GM18502 (cell line): ENCODE measurements around the gene PPP2R2B.

Experiments used
- ATAC-seq: cut with Tn5 transposase; IDR thresholded peaks from one replicate; pipeline ENCODE4 v1.9.1; 2021; ENCODE audit warnings: mild to moderate bottlenecking; ENCODE audit not compliant: unreplicated experiment, poor library complexity

Gene PPP2R2B

DNA sequence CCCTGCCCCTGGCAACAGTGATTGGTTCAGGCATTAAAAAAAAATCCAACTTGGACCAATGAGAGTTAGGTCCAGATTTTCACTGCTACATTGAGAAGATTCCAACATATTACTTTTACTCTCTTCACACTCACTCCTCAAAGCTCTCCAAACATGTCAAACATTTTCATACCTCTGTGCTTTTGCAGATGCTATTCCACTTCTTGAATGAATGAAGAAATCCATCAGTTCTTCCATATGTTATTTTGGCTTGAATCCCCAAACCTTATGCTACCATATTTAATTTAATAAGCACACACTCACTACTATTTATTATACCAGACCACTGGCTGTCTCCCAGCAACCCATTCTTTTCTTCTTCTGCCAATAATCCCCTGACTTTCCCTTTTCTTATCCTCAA is 87.1 kb downstream of the PPP2R2B start:
- ATAC-seq, result no peak

DNA sequence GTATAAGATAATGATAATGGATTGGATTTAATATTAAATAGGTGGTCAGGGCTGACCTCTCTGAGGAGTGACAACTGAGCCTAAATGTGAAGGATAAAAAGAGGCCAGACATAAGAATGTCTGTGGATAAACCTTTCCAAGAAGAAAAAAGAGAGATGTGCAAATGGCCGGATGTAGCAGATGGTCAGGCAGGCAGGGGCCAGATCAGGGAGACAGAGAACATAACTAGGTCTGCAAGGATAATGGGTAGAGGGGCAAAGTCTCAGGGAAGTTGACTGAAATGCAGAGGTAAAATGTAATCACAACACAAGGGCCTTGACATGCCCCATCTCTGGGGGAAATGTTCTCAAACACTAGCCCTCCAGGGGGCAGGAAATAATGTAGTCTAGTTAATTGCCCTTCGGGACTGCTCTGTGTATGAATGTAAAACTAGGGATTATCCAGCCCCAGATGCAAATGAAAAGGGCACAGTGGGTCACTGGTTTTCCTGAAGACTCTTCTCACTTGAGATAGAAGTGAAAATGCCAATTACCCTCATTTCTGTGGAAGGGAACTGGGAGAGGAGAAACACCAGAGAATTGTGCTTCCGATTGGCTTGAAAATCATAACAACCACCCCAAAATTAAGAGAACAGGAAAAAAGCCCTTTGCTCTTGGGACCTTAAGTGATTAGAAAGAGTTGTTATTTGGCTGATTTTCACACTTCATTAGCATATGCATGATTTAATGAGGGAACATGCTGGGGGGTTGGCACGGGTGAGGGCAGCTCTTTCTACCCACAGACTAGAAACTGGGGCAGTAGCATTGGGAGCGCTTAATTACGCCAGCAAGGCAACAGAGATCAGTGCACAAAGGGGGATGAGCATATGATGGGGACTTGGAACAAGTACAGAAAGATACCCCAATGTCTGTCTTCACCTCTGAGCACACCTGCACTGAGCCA is 88.6 kb downstream of the PPP2R2B start:
- ATAC-seq, result no peak

DNA sequence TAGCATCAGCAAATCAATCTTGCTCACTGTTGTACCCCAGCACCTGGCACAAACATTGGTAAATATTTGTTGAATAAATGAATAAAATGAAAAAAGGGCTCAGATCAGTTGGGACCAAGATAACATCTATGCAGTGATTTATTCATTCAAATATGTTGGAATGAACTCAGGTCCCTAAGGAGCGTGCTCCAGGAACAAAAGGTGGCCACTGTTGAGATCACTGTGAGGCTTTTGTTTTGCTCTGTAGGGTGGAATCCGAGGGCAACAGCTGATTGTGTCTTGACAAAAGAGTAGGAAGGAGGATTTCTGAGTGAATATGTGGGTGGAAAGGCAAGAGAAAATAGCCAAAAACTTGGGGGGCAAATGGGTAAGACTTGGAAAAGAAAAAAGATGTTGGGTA is 89.7 kb downstream of the PPP2R2B start:
- ATAC-seq, result no peak

DNA sequence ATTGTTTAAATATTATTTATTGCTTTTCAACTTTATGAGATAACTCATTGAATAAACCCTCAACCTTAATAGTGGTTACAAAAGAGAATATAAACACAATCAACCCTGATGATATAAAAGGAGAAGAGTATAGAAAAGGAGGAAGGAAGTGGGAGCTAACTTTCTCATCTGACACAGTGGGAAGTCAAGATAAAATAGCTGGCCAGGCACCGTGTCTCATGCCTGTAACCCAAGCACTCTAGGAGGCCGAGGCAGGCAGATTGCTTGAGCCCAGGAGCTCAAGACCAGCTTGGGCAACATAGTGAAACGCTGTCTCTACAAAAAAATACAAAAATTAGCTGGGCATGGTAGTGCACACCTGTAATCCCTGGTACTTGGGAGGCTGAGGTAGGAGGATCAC is 93.5 kb downstream of the PPP2R2B start:
- no peak for ATAC-seq

DNA sequence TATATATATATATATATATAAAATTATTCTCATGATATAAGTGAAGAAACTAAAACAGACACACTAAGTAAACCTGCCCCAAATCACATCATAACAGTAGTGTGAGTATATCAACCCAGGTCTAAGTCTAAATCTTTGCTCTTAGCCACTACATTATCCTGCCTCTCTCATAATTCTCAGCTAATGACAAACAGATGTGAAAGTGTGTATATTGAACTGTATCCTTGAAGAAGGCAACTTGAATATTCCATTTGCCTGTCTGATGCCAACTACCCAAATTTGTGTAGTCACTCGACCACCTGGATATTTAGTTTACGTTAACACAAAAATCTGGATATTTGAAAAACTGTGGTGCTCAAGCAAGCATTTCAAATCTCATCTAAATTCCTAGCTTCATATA is 97.4 kb downstream of the PPP2R2B start:
- ATAC-seq, result no peak

DNA sequence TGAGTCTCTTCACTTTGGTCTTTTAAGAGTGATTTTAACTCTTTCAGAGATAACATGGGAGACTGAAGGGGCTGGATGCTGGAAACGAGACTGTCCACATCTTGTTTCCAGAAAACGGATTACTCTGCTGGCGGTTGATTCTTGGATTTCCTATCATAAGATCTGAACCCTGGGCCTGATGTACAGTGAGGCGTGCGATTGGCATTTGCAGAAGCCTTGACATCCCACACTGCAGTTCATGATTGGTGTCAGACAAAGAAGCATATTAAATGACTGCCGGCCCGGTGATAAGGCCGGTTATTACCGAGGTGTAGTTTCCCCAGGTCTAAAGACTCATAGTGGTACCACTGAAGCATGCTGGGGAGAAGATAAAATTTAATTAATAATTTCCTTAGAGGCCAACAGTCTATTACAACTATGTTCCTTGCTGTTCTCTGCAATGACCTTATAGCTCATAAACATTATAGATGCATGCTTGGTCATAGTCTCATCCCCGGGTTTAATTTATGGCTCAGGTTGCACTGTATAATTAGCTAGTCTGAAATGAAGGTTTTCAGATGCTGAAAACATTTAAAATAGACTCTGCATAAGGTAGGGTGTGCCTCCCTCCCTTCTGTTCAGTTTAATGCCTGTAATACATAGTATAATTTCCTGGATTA is 99.2 kb downstream of the PPP2R2B start:
- no peak for ATAC-seq

DNA sequence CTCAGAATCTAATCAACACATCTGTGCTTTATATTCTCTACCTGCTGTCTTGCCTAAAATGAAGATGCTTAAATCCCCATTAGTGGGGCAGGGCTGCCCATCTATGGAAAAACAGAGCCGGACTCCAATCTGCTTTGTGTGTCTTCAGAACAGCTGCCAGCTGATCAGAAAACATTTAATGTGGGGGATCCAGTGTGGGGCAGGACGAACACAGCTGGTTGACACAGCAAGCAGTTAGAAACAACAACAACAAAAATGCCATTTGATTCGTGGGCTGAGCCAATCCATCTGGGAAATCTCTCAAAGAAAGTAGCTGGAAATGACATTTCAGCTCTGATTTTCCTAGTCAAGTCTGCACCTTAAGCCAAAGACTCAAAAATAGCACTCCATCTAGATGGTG is 99.8 kb downstream of the PPP2R2B start:
- ATAC-seq, result no peak

DNA sequence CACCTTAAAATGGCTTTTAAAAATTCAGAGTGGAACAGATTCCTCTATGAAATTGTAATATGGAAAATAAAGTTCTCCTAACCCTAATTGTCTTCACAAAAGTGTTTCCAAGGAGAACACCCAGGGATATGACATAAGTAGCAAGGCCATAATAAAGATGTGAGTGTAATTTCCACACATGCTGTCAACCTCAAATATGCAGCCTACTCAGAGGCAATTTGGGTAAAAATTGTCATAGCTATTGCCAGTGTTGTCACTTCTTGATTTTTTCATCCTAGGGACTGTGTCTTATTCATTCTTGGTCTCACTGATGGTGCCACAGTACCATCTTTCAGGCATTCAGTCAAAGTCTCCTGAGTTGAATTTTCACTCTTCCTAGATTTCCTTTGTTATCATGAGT is 100.3 kb downstream of the PPP2R2B start:
- ATAC-seq, result no peak

DNA sequence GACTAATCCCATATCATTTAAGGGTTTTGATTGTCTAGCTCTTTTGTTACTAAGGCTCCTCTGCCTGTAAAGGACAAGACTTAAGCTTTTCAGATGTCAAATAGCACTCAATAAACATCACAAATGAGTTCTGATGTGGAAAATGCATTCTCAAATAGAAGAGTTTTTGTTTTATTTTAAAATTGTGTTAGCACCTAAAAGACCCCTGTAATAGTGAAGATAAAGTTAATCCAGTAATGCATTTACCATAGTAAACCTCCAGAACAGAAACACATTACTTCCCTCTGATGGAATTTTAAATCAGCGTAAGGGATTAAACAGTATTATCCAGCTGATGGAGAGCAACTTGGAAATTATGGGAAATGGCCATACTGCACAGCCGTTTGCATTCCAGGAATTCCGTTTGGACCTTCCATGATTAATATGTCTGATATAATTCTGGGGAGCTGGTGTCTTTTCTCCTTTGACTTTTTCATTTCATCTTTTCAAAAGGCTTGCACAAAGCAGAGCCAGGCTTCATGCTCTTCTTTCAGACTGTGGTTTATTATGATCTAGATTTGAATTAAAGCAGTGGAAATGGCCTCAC is 105.6 kb downstream of the PPP2R2B start:
- ATAC-seq, result no peak

DNA sequence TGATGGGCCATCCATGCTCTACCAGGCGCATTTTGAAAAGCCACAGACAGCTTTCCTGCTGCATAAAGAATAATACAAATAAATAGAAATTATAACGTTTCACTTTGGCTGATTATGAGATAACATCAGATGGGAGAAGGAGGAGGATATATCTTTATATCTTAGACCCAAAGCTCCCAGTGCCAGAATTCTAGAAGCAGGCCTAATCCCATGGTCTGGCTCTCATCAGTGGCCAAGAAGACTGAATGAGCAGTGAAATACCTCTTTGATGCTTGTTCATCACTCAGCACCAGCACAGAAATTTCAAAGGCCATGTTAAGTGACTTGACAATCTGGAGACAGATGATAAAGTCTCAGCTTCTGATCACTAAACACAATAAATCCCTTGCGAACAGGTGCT is 107.6 kb downstream of the PPP2R2B start:
- no peak for ATAC-seq

DNA sequence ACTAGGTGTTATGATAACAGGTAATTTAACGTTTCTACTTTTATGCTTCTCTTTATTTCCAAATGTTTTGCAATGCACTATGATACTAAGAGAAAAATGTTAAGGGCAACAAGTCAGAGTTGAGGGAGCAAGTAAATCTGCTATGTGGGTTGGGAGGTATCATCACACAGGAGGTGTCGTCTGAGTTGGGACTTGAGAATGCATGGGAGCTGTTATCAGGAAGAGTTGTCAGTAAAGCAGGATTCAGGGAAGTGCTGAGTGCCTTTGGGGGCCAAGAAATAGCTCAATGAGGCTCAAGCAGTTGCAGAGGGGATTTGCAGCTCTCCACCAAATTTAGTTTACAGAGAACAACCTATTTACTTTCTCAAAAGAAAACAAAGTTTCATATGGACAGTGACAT is 108.0 kb downstream of the PPP2R2B start:
- ATAC-seq, result no peak

DNA sequence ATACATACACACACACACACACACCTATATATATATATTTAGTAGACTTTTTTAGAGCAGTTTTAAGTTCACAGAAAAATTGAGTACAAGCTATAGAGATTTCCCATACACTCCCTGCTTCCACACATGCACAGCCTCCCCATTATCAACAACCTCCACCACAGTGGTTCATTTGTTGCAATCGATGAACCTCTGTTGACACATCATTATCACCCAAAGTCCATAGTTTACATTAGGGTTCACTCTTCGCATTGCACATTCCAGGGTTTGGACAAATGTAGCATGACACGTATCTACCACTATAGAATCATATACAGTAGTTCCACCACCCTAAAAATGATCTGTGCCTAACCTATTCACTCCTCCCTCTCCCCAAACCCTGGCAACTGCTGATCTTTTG is 111.0 kb downstream of the PPP2R2B start:
- no peak for ATAC-seq

DNA sequence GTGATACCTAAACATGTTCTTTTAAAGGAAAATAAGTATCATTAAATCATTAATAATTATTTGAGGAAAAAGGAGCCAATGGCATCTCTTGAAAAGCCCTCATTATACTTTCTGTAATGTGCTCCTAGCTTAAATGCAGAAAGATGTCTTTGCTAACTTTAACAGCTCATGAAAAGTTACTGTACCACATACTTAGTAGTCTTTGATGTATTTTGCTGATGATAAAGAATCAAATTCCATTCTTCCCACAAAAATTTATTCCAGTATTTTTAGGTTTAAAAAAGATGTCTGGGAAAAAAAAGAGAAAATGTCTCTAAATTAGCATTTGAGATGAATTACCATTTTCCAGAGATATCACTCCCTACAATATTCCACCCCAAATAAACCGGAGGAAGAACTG is 112.5 kb downstream of the PPP2R2B start:
- no peak for ATAC-seq

DNA sequence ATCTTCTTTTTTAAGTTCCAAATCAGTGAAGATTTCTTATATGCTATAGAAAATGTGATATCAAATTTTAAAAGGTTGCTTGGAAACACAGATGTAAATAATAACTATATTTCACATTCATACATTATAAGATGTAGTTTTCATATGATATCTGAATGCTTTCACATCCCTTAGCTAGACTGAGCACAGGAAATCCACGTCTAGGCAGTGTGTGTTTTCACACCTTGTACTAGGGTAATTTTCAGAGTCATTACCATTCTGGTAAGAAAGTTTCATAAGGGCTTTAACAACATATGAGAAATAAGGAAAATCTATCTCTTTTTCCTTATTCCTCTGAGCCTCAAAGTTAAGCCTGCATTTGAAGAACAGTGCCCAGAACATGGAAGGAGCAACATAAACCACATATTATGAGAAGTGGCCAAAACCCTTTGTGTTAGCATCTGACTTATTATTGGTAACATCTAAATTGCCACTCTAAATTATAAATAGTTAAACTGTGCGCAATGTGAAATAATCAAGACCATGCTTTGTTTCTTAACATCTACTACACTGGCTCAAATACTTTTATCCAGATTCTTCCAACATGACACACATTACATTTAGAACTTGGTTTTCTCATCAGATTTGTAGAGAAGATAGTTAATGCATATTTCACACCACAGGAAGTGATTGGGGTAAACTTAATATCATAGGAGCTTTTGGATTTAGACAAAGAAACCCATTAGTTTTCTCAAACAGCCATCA is 113.3 kb downstream of the PPP2R2B start:
- no peak for ATAC-seq

DNA sequence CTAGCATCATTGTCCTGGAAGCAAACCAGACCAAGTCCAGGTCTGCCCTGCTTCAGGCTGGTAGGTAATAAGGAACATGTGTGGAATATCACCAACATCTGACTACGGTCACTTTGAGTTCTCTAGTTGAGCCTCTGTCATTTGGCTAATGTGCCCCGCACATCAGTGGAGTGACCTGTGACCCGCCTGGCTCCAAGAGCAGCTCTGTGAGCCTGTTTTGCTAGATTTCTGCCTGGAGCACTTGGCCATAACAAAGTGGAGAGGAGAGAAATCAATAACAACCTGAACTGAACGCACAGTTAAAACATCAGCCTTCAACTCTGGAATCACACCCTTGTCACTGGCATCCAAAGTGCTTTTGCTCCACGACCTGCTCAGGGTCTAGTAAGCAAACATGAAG is 115.7 kb downstream of the PPP2R2B start:
- ATAC-seq, result no peak

DNA sequence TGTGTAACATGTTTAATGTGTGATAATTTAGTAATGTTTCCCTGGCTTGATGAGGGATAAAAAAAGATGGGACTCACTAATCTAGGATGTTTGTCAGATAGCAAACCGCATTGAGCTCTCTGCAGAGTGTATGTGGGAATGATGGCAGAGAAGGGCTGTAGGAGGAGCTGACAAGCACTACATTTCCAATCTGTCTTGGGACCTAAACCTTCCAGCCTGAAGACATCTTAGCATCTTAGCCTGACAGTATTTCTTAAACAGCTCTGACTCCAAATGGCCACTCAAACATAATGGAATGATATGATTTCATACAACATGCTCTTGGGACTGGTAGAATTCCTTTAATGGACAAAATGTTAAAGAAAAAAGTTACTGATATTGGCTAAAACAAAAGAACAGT is 116.7 kb downstream of the PPP2R2B start:
- no peak for ATAC-seq

DNA sequence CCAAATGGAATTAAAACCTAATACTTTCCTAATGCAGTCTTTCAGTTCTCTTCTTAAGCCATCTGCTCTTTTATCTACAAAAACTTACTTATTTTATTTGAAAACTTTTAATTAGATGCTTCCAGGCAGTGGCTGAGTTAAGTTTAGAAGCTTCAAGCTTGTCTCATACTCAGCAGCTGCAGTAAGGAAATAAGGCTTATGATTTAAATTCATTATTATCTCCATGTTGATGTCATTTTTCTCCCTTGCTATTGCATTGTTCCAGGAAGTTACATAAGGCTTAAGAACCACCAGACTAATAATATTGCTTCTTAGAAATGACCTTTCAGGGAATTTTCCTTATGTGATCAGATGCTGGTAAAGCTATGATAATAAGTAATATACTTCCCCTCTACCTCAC is 119.6 kb downstream of the PPP2R2B start:
- no peak for ATAC-seq

DNA sequence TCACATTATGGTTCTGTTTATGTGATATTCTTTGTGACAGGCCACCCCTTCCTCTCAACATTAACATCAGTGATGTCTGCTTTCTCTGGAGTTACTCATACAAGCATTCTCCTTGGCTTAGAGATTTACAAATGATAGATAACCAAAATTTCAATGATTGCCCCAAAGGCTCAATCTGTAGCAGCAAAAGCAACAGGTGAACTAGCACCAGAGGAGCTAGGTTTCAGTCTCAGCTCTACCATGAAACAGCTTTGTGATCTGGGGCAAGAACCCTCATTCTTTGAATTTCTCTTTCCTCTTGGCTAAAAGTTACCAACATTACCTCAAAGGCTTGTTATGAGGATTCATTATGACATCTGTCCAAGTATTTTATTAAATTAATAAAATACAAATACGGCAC is 120.5 kb downstream of the PPP2R2B start:
- ATAC-seq, result no peak

DNA sequence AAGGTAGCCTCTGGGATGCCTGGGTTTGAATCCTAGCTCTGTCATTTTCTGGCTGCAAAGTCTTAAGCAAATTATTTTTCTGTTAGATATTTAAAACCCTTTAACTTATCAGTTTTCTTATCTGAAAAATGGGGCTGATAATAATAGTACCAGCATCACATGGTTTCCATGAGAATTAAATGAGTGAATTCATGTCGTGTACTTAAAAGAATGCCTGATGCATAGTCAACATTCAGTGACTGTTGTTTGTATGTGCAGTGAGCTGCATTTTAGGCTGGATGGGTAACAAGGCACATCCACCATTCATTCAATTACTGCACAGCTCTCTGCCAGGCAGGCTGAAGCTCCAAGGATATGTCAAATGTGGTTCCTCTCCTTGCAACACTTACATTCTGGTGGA is 122.0 kb downstream of the PPP2R2B start:
- ATAC-seq, result no peak

DNA sequence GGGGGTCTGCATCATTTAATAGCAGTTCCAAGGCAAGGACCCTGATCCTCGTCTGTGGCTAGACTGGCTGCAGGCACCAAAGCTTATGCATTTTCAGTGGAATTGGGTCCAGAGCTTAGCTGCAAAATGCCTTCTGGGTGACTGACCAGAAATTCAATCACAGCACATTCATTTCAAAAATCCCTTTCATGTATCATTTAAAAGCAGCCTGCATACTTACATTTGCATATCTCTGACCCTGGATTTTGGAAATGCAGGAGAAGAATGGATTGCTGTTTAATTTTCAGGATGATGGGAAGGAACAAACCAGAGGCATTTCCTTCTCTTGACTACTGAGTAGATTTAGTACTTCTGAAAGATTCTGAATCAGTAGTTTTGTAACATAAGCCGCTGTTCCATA is 122.8 kb downstream of the PPP2R2B start:
- ATAC-seq, result no peak

DNA sequence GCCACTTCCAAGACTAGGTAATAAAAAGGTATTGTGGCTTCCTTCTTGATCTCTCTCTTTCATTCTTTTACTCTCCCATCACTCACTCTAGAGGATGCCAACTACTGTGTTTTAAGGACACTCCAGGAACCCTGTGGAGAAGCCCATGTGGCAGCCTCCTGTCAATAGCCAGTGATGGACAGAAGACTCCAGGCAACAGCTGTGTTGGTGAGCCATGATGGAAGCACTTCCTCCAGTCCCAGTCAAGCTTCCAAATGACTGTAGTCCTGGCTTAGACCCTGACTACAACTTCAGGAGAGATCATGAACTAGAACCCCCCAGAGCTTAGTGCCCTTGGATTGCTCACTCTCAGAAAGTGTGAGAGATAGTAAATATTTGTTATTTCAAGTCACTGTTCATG is 123.9 kb downstream of the PPP2R2B start:
- no peak for ATAC-seq
